Endothelial cell of umbilical vein (primary cell): Measurements from ENCODE around the gene UCMA. TPM values are rescaled to one million over a fixed set of nuclear protein-coding genes. Genes with fewer than 3 reads are reported as not detected.

Experiments used
- BruUV-seq: library from RNA; stranded (reverse); fragments of 400-500 nt; replicated peaks from 2 replicates; lab custom pipeline; 2021; lab: Mats Ljungman, UMichigan
- CTCF ChIA-PET: fragments of 300-600, 350-600 bp; sonication (Branson Sonifier 250); formaldehyde crosslinking; loops from one replicate; lab custom pipeline; 2021; ENCODE audit warnings: antibody characterized with exemption, inconsistent platforms; lab: Charles Lee
- POLR2A ChIA-PET: fragments of 300-600, 350-600 bp; sonication (Branson Sonifier 250); formaldehyde crosslinking; loops from one replicate; lab custom pipeline; 2021; ENCODE audit warnings: antibody characterized with exemption, inconsistent platforms; lab: Charles Lee
- DNase-seq: peaks from one replicate; pipeline ENCODE4 v3.0.0-alpha.2; 2011; ENCODE audit warnings: low read depth, low spot score
- FAIRE-seq: peaks from 2 replicates; lab custom pipeline; 2011; peaks lifted over from hg19 to GRCh38; lab: Jason Lieb, UNC
- H2AFZ ChIP-seq: 2 replicates; pipeline ENCODE4 v1.6.0; 2012; ENCODE audit warnings: low read depth, low read length, control low read depth, inconsistent platforms
- H3K27ac ChIP-seq: 2 replicates; pipeline ENCODE4 v1.5.1; 2011; ENCODE audit warnings: low read depth, mild to moderate bottlenecking, control low read depth, low read length, moderate library complexity; ENCODE audit not compliant: insufficient read depth
- H3K27me3 ChIP-seq, 2 experiments: 2 replicates each; pipeline versions ENCODE4 v1.6.0 to v1.6.1; 2011; ENCODE audit warnings: low read length in 2 of 2, mixed read lengths in 1 of 2; ENCODE audit not compliant: control insufficient read depth in 2 of 2, insufficient read depth in 2 of 2
- H3K36me3 ChIP-seq, 2 experiments: 2 replicates in 1 of 2; 3 replicates in 1 of 2; pipeline ENCODE4 v1.5.1; 2011; ENCODE audit warnings: low read length in 2 of 2, mild to moderate bottlenecking in 1 of 2, moderate library complexity in 1 of 2; ENCODE audit not compliant: control insufficient read depth in 2 of 2, insufficient read depth in 2 of 2; ENCODE audit errors: extremely low read depth in 1 of 2
- H3K4me1 ChIP-seq: 3 replicates; pipeline ENCODE4 v1.5.1; 2011; ENCODE audit warnings: mild to moderate bottlenecking, low read length; ENCODE audit not compliant: control insufficient read depth, insufficient read depth; ENCODE audit errors: extremely low read depth
- H3K4me2 ChIP-seq: 2 replicates; pipeline ENCODE4 v1.6.1; 2011; ENCODE audit warnings: low read length, control low read depth, mixed read lengths; ENCODE audit not compliant: insufficient read depth
- H3K4me3 ChIP-seq, 3 experiments: fragments of 200-600 bp in 1 of 3; sonication (generic), shearing (Covaris generic) in 1 of 3; replicated peaks in 1 of 3; 2 replicates each; pipeline ENCODE4 v1.5.1; 2011 to 2016; ENCODE audit warnings: control low read depth in 3 of 3, low read length in 3 of 3, mild to moderate bottlenecking in 2 of 3, inconsistent platforms in 1 of 3, low read depth in 1 of 3, moderate library complexity in 1 of 3; ENCODE audit not compliant: insufficient read depth in 1 of 3
- H3K79me2 ChIP-seq: 2 replicates; pipeline ENCODE4 v1.6.0; 2012; ENCODE audit warnings: low read length, inconsistent platforms; ENCODE audit not compliant: control insufficient read depth, insufficient read depth
- H3K9ac ChIP-seq: replicated peaks from 2 replicates; pipeline ENCODE3; 2011; ENCODE audit warnings: low read length, control low read depth; ENCODE audit not compliant: insufficient read depth; ENCODE audit errors: extremely low read depth
- H3K9me1 ChIP-seq: replicated peaks from 3 replicates; pipeline ENCODE4 v1.6.0; 2011; ENCODE audit warnings: mild to moderate bottlenecking, low read length; ENCODE audit not compliant: control insufficient read depth, insufficient read depth; ENCODE audit errors: extremely low read depth
- H3K9me3 ChIP-seq: replicated peaks from 2 replicates; pipeline ENCODE4 v1.5.1; 2012; ENCODE audit warnings: low read length, inconsistent platforms; ENCODE audit not compliant: control insufficient read depth, insufficient read depth
- H4K20me1 ChIP-seq: replicated peaks from 2 replicates; pipeline ENCODE3; 2011; ENCODE audit warnings: mild to moderate bottlenecking, low read length; ENCODE audit not compliant: control insufficient read depth, insufficient read depth; ENCODE audit errors: extremely low read depth
- EZH2 ChIP-seq: IDR thresholded peaks from 2 replicates; pipeline ENCODE4 v1.6.1; 2012; ENCODE audit warnings: borderline replicate concordance, low read depth, mild to moderate bottlenecking, moderate library complexity, low read length, inconsistent platforms; ENCODE audit not compliant: severe bottlenecking
- FOS ChIP-seq: IDR thresholded peaks from 2 replicates; pipeline ENCODE4 v1.6.1; 2011; ENCODE audit warnings: mild to moderate bottlenecking, low read length, moderate library complexity, borderline replicate concordance; ENCODE audit not compliant: insufficient read depth
- GATA2 ChIP-seq: IDR thresholded peaks from 2 replicates; pipeline ENCODE4 v1.7.0; 2011; ENCODE audit warnings: low read depth, mild to moderate bottlenecking, moderate library complexity, mixed read lengths, low read length; ENCODE audit not compliant: insufficient read length, insufficient read depth
- JUN ChIP-seq: IDR thresholded peaks from 2 replicates; pipeline ENCODE4 v1.6.1; 2011; ENCODE audit warnings: borderline replicate concordance, low read depth; ENCODE audit not compliant: insufficient read length, insufficient read depth
- MYC ChIP-seq: IDR thresholded peaks from one replicate; pipeline ENCODE4 v1.6.1; 2011; ENCODE audit warnings: mild to moderate bottlenecking, low read depth, low read length
- POLR2A ChIP-seq: IDR thresholded peaks from 2 replicates; pipeline ENCODE4 v1.6.1; 2012; ENCODE audit warnings: low read depth, mild to moderate bottlenecking, control low read depth, low read length
- POLR2AphosphoS5 ChIP-seq: IDR thresholded peaks from 2 replicates; pipeline ENCODE4 v1.6.1; 2012; ENCODE audit warnings: low read depth, mild to moderate bottlenecking, control low read depth, low read length, moderate library complexity; ENCODE audit not compliant: insufficient read depth
- dilution Hi-C: fragments of 300-500 bp; cut with MboI; formaldehyde crosslinking; loops from one replicate; pipeline ENCODE4 v1.15.0; 2019; ENCODE audit warnings: low sequenced_read_pairs; ENCODE audit not compliant: extremely low pct_ligation_motif_present
- intact Hi-C: fragments of 100-400 bp; cut with micrococcal nuclease; formaldehyde crosslinking; loops from one replicate; pipeline ENCODE4 v1.10.0; 2022
- polyA plus RNA-seq, 4 experiments: library from polyadenylated mRNA; depleted of rRNA in 3 of 4; stranded (reverse) in 3 of 4; unstranded in 1 of 4; fragments of >200 nt; gene quantifications; 2 replicates each; pipeline versions ENCODE4 v1.2.1 to v1.2.3, GENCODE V29; 2011 to 2012; ENCODE audit warnings: missing spikeins in 1 of 4
- total RNA-seq: library from RNA; stranded (reverse); gene quantifications from 2 replicates; pipeline ENCODE4 v1.2.3, GENCODE V29; 2021
- TF ChIP-seq, protein P1 (sequence below): IDR thresholded peaks from 2 replicates; pipeline ENCODE4 v1.6.1; 2011; ENCODE audit not compliant: insufficient read depth, insufficient read length
- TF ChIP-seq, protein P2 (sequence below), 2 donors: IDR thresholded peaks; 1 replicate in 1 of 2; 2 replicates in 1 of 2; pipeline ENCODE4 v1.5.1; 2011; ENCODE audit warnings: low read length in 2 of 2, mild to moderate bottlenecking in 2 of 2, moderate library complexity in 2 of 2, control low read depth in 1 of 2, inconsistent platforms in 1 of 2, low read depth in 1 of 2; ENCODE audit not compliant: insufficient read depth in 1 of 2; ENCODE audit errors: extremely low read depth in 1 of 2

Gene UCMA
- total and polyA plus RNA-seq, 2 donors (not counting 3 experiments of a cell fraction or from before 2014, with no cell fraction given), result not detected

DNA sequence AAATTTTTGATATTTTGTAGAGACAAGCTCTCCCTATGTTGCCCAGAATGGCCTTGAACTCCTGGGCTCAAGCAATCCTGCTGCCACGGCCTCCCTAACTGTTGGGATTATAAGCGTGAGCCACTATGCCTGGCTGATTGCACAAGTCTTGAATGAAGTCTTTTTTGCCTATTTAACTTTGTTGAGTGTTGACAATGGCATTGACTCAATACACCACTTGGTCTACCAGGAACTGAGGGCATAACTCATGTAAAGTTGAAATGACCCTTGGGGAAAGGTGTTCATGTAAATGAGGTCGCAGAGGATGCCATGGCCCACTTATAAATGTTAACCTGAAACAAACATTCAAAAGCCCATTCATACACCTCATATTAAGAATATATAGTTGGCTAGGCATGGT, 7.4 kb upstream of the UCMA start:
- no peak overlapping the region for H3K4me2 ChIP-seq
- H3K9me3 ChIP-seq, result no peaks in the 10 kb centered on the region
- no peaks in the 10 kb centered on the region for H3K36me3 ChIP-seq
- DNase-seq (no peak), FAIRE-seq (no peak)
- BruUV-seq, result no TSS peak
- POLR2A ChIA-PET, result no interaction called here
- intact Hi-C loops, result no loop called here
- no peak overlapping the region for H3K9ac ChIP-seq
- H3K27ac ChIP-seq, result no peak overlapping the region
- no peaks in the 10 kb centered on the region for H3K27me3 ChIP-seq
- H3K9me1 ChIP-seq, result no peaks in the 10 kb centered on the region
- CTCF ChIA-PET, result no interaction called here
- dilution Hi-C loops, result no loop called here
- H3K79me2 ChIP-seq, result no peaks in the 10 kb centered on the region
- H3K4me3 ChIP-seq, result no peak overlapping the region
- TF ChIP-seq EZH2 (no peak), GATA2 (no peak), MYC (no peak), POLR2A (no peak), FOS (no peak), POLR2AphosphoS5 (no peak), JUN (no peak)
- TF ChIP-seq, protein P1, sequence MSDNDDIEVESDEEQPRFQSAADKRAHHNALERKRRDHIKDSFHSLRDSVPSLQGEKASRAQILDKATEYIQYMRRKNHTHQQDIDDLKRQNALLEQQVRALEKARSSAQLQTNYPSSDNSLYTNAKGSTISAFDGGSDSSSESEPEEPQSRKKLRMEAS, result no peak
- TF ChIP-seq, protein P2, sequence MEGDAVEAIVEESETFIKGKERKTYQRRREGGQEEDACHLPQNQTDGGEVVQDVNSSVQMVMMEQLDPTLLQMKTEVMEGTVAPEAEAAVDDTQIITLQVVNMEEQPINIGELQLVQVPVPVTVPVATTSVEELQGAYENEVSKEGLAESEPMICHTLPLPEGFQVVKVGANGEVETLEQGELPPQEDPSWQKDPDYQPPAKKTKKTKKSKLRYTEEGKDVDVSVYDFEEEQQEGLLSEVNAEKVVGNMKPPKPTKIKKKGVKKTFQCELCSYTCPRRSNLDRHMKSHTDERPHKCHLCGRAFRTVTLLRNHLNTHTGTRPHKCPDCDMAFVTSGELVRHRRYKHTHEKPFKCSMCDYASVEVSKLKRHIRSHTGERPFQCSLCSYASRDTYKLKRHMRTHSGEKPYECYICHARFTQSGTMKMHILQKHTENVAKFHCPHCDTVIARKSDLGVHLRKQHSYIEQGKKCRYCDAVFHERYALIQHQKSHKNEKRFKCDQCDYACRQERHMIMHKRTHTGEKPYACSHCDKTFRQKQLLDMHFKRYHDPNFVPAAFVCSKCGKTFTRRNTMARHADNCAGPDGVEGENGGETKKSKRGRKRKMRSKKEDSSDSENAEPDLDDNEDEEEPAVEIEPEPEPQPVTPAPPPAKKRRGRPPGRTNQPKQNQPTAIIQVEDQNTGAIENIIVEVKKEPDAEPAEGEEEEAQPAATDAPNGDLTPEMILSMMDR (IDR thresholded peaks at IDR 0.05; ENCODE audit: extremely low read depth in 1 of 2, insufficient read depth in 1 of 2, low read depth in 1 of 2, low read length in 2 of 2), result no peak
- H3K4me1 ChIP-seq, result no peaks in the 10 kb centered on the region
- no peak overlapping the region for H2AFZ ChIP-seq
- H4K20me1 ChIP-seq, result no peaks in the 10 kb centered on the region
